Colonic mucosa (tissue), 4 donors: ENCODE data around the gene SH3GL2. TPM values are rescaled to one million over a fixed set of nuclear protein-coding genes. Genes with fewer than 3 reads are reported as not detected.

Experiments used
- DNase-seq: peaks from one replicate; pipeline ENCODE4 v3.0.0-alpha.2; 2020
- H3K27ac ChIP-seq: fragments of 200-600 bp; one replicate; pipeline ENCODE4 v1.8.0; 2021
- H3K27me3 ChIP-seq: fragments of 200-600 bp; one replicate; pipeline ENCODE4 v1.8.0; 2021
- H3K36me3 ChIP-seq: fragments of 200-600 bp; one replicate; pipeline ENCODE4 v1.8.0; 2021
- H3K4me1 ChIP-seq: fragments of 200-600 bp; one replicate; pipeline ENCODE4 v1.8.0; 2021; ENCODE audit warnings: mild to moderate bottlenecking
- H3K4me3 ChIP-seq: fragments of 200-600 bp; one replicate; pipeline ENCODE4 v1.8.0; 2021
- H3K9ac ChIP-seq, 2 donors: one replicate each; pipeline ENCODE4 v1.7.0; 2013; ENCODE audit warnings: control low read depth in 2 of 2, low read depth in 2 of 2, low read length in 2 of 2
- H3K9me3 ChIP-seq: fragments of 200-600 bp; one replicate; pipeline ENCODE4 v1.8.0; 2021
- CTCF ChIP-seq: fragments of 200-600 bp; IDR thresholded peaks from one replicate; pipeline ENCODE4 v1.8.0; 2022; ENCODE audit warnings: antibody characterized with exemption, mild to moderate bottlenecking
- intact Hi-C: fragments of 100-400 bp; cut with DNase I; formaldehyde crosslinking; loops from one replicate; pipeline ENCODE4 v1.14.1; 2022
- total RNA-seq, 2 donors: library from RNA; stranded (reverse); fragmentation: NEBNext Ultra II Directional in 1 of 2; extraction: Animal tissue kit (Norgen Biotek cat#: 25700) in 1 of 2; gene quantifications; one replicate each; pipeline ENCODE4 v1.2.1, GENCODE V29; 2021
- donor health status: healthy.
- donor health status: DM: no; HTN: no; CAD: no.
- donor health status: DM: no; HTN: no; CAD: no.

The SH3GL2 gene
- total RNA-seq, 2 donors from 2014 or later = 1.1 TPM

GRCh38 chr9:17574342-17574741 lies 4.5 kb upstream of the SH3GL2 start:
- Histone ChIP-seq H3K4me1 (peaks cover under 1% of the 10 kb centered on the region), H3K9ac (no peak overlapping the region), H3K9me3 (no peaks in the 10 kb centered on the region), H3K4me3 (no peak overlapping the region), H3K36me3 (no peaks in the 10 kb centered on the region), H3K27me3 (peaks cover 15% of the 10 kb centered on the region), H3K27ac (no peak overlapping the region)
- no peak for DNase-seq
- intact Hi-C loops = no loop called here
- TF ChIP-seq CTCF = no peak

GRCh38 chr9:17578577-17578910 lies 322 bp upstream of the SH3GL2 start:
- TF ChIP-seq CTCF = no peak
- peak overlapping the region; percentile 54 for H3K4me3 ChIP-seq
- no peaks in the 10 kb centered on the region for H3K36me3 ChIP-seq
- intact Hi-C loops = no loop called here
- H3K9me3 ChIP-seq = no peaks in the 10 kb centered on the region
- no peak overlapping the region for H3K9ac ChIP-seq
- no peak for DNase-seq
- H3K27ac ChIP-seq = no peak overlapping the region
- peaks cover 19% of the 10 kb centered on the region for H3K27me3 ChIP-seq
- H3K4me1 ChIP-seq = peaks cover 4% of the 10 kb centered on the region

GRCh38 chr9:17580119-17580518 lies 1.3 kb downstream of the SH3GL2 start:
- Histone ChIP-seq H3K9ac (no peak overlapping the region), H3K9me3 (no peaks in the 10 kb centered on the region), H3K27me3 (peaks cover 19% of the 10 kb centered on the region), H3K36me3 (no peaks in the 10 kb centered on the region), H3K27ac (no peak overlapping the region), H3K4me3 (no peak overlapping the region), H3K4me1 (peaks cover 4% of the 10 kb centered on the region)
- intact Hi-C loops = no loop called here
- TF ChIP-seq CTCF = no peak
- no peak for DNase-seq

- Histone ChIP-seq H3K27me3 (no peaks in the 10 kb centered on the region), H3K9me3 (no peaks in the 10 kb centered on the region), H3K4me3 (no peak overlapping the region), H3K9ac (no peak overlapping the region), H3K4me1 (no peaks in the 10 kb centered on the region), H3K36me3 (no peaks in the 10 kb centered on the region), H3K27ac (no peak overlapping the region)
- TF ChIP-seq CTCF = no peak
- intact Hi-C loops = no loop called here
- no peak for DNase-seq
These were observed 8.2 kb downstream of the SH3GL2 start for GRCh38 chr9:17587113-17587512.

- Histone ChIP-seq H3K27me3 (no peaks in the 10 kb centered on the region), H3K4me1 (no peaks in the 10 kb centered on the region), H3K9ac (no peak overlapping the region), H3K9me3 (no peaks in the 10 kb centered on the region), H3K27ac (no peak overlapping the region), H3K36me3 (no peaks in the 10 kb centered on the region), H3K4me3 (no peak overlapping the region)
- TF ChIP-seq CTCF = no peak
- no peak for DNase-seq
- intact Hi-C loops = no loop called here
These were observed 9.5 kb downstream of the SH3GL2 start for GRCh38 chr9:17588395-17588794.

- intact Hi-C loops = no loop called here
- no peaks in the 10 kb centered on the region for H3K27me3 ChIP-seq
- no peak overlapping the region for H3K4me3 ChIP-seq
- H3K36me3 ChIP-seq = no peaks in the 10 kb centered on the region
- H3K27ac ChIP-seq = no peak overlapping the region
- TF ChIP-seq CTCF = no peak
- H3K4me1 ChIP-seq = no peaks in the 10 kb centered on the region
- no peaks in the 10 kb centered on the region for H3K9me3 ChIP-seq
- H3K9ac ChIP-seq = no peak overlapping the region
- DNase-seq = no peak
These were observed 10.1 kb downstream of the SH3GL2 start for GRCh38 chr9:17588941-17589340.
